ENCODE measurements around the gene AQP10.
"Not testable (repeated sequence)": the region's sequence is repeated elsewhere in the genome, so short reads cannot be mapped to it uniquely, and the experiment has no call there.

AQP10 gene

GRCh38 chr1:154344977-154345837 is 24.3 kb downstream of the AQP10 start:
- peak in 1 of 2 donors; percentile 57 for DNase-seq (ENCODE audit: low read depth in 2 of 2, low spot score in 1 of 2)

DNA sequence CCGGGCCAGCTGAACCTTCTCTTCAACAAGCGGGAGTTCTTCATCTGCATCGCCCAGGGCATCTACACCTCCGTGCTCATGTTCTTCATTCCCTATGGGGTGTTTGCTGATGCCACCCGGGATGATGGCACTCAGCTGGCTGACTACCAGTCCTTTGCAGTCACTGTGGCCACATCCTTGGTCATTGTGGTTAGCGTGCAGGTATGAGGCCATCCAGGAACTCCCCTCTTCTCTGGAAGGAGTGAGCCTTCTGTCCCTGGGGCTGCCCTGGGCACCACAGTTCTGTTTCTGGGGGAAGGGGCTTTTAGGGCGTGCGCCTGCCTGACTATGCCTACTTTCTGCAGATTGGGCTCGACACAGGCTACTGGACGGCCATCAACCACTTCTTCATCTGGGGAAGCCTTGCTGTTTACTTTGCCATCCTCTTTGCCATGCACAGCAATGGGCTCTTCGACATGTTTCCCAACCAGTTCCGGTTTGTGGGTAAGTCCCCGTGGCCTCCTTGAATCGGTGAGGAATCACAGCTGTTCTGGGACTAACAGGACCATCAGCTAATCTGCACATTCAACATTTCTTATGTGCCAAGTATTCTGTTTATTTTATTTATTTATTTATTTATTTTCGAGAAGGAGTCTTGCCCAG is 25.5 kb downstream of the AQP10 start:
- DNase-seq (ENCODE audit: low read depth in 2 of 2, low spot score in 1 of 2): no peak

DNA sequence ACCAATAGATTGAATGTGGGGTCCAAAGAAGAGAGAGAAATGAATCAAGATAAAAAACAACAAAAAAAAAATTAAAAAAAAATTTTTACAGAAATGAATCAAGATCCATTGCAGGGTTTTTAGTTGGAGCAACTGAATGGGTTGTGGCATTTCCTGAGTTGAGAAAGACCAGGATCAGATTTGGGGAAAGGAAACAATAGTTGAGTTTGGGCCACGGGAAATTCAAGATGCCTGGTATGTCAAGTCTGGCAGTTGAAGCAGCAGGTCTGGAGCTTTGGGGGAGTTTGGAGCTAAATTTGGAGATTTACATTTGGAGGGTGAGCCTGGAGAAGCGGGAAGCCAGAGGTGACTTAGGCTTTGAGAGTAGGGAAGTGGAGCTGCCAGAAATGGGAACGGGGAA is 27.1 kb downstream of the AQP10 start:
- no peak for DNase-seq (ENCODE audit: low read depth in 2 of 2, low spot score in 1 of 2)

- no peak for DNase-seq (ENCODE audit: low read depth in 2 of 2, low spot score in 1 of 2)
These were observed 27.7 kb downstream of the AQP10 start for GRCh38 chr1:154348429-154349076.

DNA sequence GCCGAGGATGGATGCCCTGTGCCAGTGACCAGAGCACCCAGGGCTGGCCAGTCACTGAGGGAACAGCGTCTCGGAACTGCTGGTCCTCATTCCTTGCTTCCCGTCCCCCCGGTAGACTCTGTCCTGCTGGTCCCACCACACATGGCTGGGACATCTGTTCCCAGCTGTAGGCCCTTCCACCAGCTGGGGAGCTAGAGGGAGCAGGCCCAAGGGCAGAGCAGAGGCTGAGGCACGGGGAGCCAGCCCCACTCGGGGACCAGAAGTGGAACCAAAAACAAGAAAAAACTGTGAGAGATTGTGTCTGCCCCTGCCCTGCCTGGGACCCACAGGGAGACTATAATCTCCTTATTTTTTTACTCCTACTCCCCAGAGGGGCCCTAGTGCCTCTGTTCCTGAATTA is 28.2 kb downstream of the AQP10 start:
- DNase-seq (ENCODE audit: low read depth in 2 of 2, low spot score in 1 of 2): no peak

GRCh38 chr1:154350383-154350782 is 29.5 kb downstream of the AQP10 start:
- no peak for DNase-seq (ENCODE audit: low read depth in 2 of 2, low spot score in 1 of 2)

GRCh38 chr1:154351363-154352068 is 30.6 kb downstream of the AQP10 start:
- DNase-seq (ENCODE audit: low read depth in 2 of 2, low spot score in 1 of 2): no peak

- DNase-seq (ENCODE audit: low read depth in 2 of 2, low spot score in 1 of 2): no peak
These were observed 31.3 kb downstream of the AQP10 start for GRCh38 chr1:154352245-154352580.

DNA sequence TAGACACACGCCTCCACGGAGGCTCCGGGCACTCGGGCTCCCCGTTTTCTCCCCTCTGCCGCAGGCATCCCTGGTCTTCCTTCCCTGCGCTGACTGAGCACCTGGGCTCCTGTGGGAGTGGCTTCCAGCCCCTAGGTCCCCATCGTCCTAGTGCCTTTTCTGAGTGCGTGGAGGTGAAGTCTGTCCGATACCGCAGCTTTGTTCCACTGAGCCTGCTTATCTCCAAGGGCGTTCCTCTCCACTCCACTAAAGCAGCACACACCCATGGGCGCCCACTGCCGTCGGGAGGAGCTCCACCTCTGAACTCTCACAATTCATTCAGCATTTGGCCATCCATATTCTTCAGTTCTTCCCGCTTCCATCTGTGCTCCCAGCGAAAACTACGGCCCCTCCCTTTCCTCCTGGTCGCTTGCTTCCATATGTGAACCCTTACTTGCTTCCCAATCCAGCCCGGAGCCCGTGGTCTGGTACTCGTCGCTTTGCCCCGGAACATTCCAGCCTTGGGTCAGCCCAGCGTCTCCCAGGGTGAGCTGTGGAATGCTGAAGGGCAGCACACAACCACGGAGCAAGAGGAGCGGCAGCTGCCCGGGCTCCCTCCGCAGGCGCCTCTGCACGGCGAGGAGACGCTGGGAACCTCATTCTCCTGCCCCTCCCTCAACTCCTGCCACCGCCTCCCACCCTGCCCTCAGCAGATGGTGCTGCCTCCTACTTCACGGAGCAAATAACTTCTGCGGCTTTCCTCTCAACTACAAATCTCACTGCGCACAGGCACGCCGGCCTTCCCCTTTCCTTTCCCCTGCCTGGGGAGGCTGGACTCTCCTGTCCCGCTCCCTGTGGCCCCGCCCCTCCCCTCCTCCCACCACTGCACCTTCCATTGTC is 31.9 kb downstream of the AQP10 start:
- no peak for DNase-seq (ENCODE audit: low read depth in 2 of 2, low spot score in 1 of 2)

- DNase-seq (ENCODE audit: low read depth in 2 of 2, low spot score in 1 of 2): no peak
These were observed 32.6 kb downstream of the AQP10 start for GRCh38 chr1:154353460-154353904.

GRCh38 chr1:154353966-154354365 is 33.1 kb downstream of the AQP10 start:
- no peak for DNase-seq (ENCODE audit: low read depth in 2 of 2, low spot score in 1 of 2)

DNA sequence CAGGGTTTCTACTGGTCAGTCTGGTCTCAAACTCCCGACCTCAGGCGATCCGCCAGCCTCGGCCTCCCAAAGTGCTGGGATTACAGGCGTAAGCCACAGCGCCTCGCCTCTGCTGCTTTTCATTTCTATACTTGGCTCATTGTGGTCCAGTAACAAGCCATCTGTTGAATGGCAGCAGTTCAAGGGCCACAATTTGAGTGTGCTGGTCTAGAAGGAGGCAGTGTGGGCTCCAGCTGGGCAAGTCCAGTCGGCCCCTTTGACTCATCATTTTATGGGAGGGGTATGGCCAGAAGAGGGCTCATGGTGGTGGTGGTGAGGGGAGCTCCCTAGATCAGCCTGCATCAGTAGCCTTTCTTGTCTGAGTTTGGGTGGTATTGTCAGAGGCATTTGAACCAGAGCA is 37.6 kb downstream of the AQP10 start:
- no peak for DNase-seq (ENCODE audit: low read depth in 2 of 2, low spot score in 1 of 2)

DNA sequence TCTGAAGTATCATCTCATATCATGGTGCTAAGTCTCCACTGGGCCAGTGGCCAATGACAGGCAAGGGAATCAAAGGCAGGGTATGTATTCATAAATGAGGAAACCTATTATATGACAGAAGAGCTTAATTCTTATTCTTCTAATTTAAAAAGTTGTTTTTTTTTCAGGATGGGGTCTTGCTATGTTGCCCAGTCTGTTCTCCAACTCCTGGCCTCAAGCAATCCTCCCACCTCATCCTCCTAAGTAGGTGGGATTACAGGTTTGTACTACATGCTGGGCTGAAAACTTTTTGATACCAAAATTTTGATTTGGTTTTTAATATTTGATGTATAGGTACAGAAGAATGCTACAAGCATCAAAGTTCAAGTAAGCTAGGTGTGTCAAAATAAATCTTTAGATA is 39.4 kb downstream of the AQP10 start:
- DNase-seq (ENCODE audit: low read depth in 2 of 2, low spot score in 1 of 2): no peak

DNA sequence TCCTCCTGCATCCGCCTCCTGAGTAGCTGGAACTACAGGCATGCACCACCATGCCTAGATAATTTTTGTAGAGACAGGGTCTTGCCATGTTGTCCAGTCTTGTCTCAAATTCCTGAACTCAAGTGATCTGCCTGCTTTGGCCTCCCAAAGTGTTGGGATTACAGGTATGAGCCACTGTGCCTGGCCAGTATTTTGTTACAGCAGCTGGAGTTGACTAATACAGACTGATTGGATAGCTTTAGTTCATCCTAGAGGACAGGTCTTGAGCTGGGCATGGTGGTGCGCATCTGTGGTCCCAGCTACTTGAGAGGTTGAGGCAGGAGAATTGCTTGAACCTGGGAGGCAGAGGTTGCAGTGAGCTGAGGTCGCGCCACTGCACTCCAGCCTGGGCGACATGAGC is 40.0 kb downstream of the AQP10 start:
- not testable (repeated sequence) for DNase-seq (ENCODE audit: low read depth in 2 of 2, low spot score in 1 of 2)

DNA sequence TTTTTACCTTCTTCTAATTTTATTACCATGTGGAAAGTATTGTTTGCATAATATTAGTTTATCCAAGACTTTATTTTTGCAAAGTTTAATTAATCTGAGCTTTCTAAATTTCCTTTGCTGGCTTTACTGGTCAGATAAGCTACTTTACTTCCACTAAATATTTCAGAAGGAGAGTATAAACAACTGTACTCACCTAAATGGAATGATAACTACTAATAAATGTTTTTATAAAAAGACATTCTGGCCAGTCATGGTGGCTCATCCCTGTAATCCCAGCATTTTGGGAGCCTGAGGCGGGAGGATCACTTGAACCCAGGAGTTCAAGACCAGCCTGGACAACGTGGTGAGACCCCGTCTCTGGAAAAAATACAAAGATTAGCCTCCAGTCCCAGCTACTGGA is 40.5 kb downstream of the AQP10 start:
- DNase-seq (ENCODE audit: low read depth in 2 of 2, low spot score in 1 of 2): no peak

DNA sequence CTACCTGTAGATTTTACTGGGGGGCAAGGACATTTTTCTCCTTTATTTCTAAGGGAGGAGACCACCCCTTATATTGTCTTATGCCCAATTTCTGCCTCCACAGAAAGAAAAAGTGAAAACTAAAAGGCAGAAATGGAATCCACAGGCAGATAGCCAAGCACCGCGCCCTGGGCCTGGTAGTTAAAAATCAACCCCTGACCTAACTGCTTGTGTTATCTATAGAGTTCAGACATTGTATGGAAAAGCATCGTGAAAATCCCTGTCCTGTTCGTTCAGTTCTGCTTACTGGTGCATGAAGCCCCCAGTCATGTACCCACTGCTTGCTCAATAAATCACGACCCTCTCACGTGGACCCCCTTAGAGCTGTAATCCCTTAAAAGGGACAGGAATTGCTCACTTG is 50.5 kb downstream of the AQP10 start:
- DNase-seq (ENCODE audit: low read depth in 2 of 2, low spot score in 1 of 2): no peak

- DNase-seq (ENCODE audit: low read depth in 2 of 2, low spot score in 1 of 2): not testable (repeated sequence)
These were observed 53.0 kb downstream of the AQP10 start for GRCh38 chr1:154373777-154374357.
